Stimulated activated naive CD8-positive, alpha-beta T cell treated with anti-CD3 and anti-CD28 coated beads, Interleukin-15, Interleukin-2, amounts not matched to agents 100 ng/mL and 50 ng/mL, for 24 hours (primary cell): ENCODE data around the gene CLK4.

Experiments used
- H3K27ac Mint-ChIP-seq: one replicate; pipeline ENCODE4 v1.8.0; 2021; ENCODE audit warnings: mild to moderate bottlenecking, mixed read lengths
- H3K27me3 Mint-ChIP-seq: one replicate; pipeline ENCODE4 v1.8.0; 2021; ENCODE audit warnings: mixed read lengths
- H3K36me3 Mint-ChIP-seq: one replicate; pipeline ENCODE4 v1.8.0; 2021; ENCODE audit warnings: low read depth, mixed read lengths
- H3K4me1 Mint-ChIP-seq: one replicate; pipeline ENCODE4 v1.8.0; 2021; ENCODE audit warnings: low read depth, mixed read lengths
- H3K4me3 Mint-ChIP-seq: one replicate; pipeline ENCODE4 v1.8.0; 2021; ENCODE audit warnings: mild to moderate bottlenecking, mixed read lengths
- H3K9me3 Mint-ChIP-seq: one replicate; pipeline ENCODE4 v1.8.0; 2021; ENCODE audit warnings: mixed read lengths

CLK4 gene

GRCh38 chr5:178560911-178561310, 65.9 kb downstream of the CLK4 start:
- Mint-ChIP-seq H3K4me1 (no peaks in the 10 kb centered on the region), H3K36me3 (no peaks in the 10 kb centered on the region), H3K4me3 (no peak overlapping the region), H3K9me3 (no peaks in the 10 kb centered on the region), H3K27ac (no peak overlapping the region), H3K27me3 (peaks cover 26% of the 10 kb centered on the region)

GRCh38 chr5:178557416-178557815, 69.4 kb downstream of the CLK4 start:
- H3K27ac Mint-ChIP-seq, result no peak overlapping the region
- H3K36me3 Mint-ChIP-seq, result no peaks in the 10 kb centered on the region
- H3K9me3 Mint-ChIP-seq, result no peaks in the 10 kb centered on the region
- H3K4me3 Mint-ChIP-seq, result no peak overlapping the region
- H3K27me3 Mint-ChIP-seq, result peaks cover 10% of the 10 kb centered on the region
- H3K4me1 Mint-ChIP-seq, result no peaks in the 10 kb centered on the region

DNA sequence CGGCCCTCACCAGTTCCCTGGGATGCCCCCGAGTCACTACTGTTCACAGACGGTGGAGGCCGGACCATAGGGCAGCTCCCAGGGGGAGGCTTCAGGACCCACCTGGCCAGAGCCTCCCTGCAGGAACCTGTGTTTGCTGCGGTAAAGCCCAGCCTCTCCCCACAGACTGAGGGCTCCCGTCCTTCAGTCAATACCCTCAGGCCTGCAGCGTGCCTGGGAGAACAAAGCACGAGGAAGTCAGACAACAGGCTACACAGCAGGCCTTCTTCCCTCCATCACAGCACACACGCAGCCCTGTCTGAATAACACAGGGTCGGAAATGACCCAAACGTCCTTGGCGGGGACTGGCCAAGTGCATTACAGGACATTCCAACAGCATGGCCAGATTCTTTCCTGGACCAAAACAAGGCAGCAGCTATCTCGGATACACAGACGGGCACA, 71.1 kb downstream of the CLK4 start:
- Mint-ChIP-seq H3K4me1 (no peaks in the 10 kb centered on the region), H3K36me3 (no peaks in the 10 kb centered on the region), H3K27ac (no peak overlapping the region), H3K4me3 (no peak overlapping the region), H3K9me3 (no peaks in the 10 kb centered on the region), H3K27me3 (peaks cover 15% of the 10 kb centered on the region)

DNA sequence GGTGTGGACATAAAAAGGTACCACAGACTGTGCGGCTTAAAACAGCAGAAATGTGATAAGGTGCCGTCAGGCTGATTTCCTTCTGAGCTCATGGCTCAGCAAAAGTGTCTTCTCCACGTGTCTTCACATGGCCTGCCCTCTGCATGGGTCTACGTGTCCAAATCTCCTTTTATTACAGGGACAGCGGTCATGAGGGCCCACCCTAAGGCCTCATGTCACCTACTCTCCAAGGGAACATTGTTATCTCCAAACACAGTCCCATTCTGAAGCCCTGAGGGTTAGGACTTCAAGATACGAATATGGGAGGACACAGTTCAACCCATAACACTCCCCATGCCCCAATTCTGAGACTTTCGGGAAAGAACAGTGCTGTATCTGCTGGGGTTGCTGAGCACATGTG, 71.8 kb downstream of the CLK4 start:
- peaks cover 15% of the 10 kb centered on the region for H3K27me3 Mint-ChIP-seq
- H3K9me3 Mint-ChIP-seq, result no peaks in the 10 kb centered on the region
- H3K4me3 Mint-ChIP-seq, result no peak overlapping the region
- H3K36me3 Mint-ChIP-seq, result no peaks in the 10 kb centered on the region
- no peaks in the 10 kb centered on the region for H3K4me1 Mint-ChIP-seq
- H3K27ac Mint-ChIP-seq, result no peak overlapping the region

- no peaks in the 10 kb centered on the region for H3K36me3 Mint-ChIP-seq
- H3K27ac Mint-ChIP-seq, result no peak overlapping the region
- no peaks in the 10 kb centered on the region for H3K4me1 Mint-ChIP-seq
- no peaks in the 10 kb centered on the region for H3K9me3 Mint-ChIP-seq
- H3K4me3 Mint-ChIP-seq, result no peak overlapping the region
- peaks cover 11% of the 10 kb centered on the region for H3K27me3 Mint-ChIP-seq
Observed at GRCh38 chr5:178554311-178554710, 72.5 kb downstream of the CLK4 start.

- no peaks in the 10 kb centered on the region for H3K36me3 Mint-ChIP-seq
- no peak overlapping the region for H3K4me3 Mint-ChIP-seq
- no peaks in the 10 kb centered on the region for H3K9me3 Mint-ChIP-seq
- H3K4me1 Mint-ChIP-seq, result no peaks in the 10 kb centered on the region
- H3K27ac Mint-ChIP-seq, result no peak overlapping the region
- peaks cover 11% of the 10 kb centered on the region for H3K27me3 Mint-ChIP-seq
Observed at GRCh38 chr5:178553517-178553916, 73.3 kb downstream of the CLK4 start.
